Endothelial cell of umbilical vein (primary cell): ENCODE results near the gene RBM5. TPM values are rescaled to one million over a fixed set of nuclear protein-coding genes. Genes with fewer than 3 reads are reported as not detected.

Source experiments
- BruUV-seq: library from RNA; stranded (reverse); fragments of 400-500 nt; replicated peaks from 2 replicates; lab custom pipeline; 2021; lab: Mats Ljungman, UMichigan
- CTCF ChIA-PET: fragments of 300-600, 350-600 bp; sonication (Branson Sonifier 250); formaldehyde crosslinking; loops from one replicate; lab custom pipeline; 2021; ENCODE audit warnings: antibody characterized with exemption, inconsistent platforms; lab: Charles Lee
- POLR2A ChIA-PET: fragments of 300-600, 350-600 bp; sonication (Branson Sonifier 250); formaldehyde crosslinking; loops from one replicate; lab custom pipeline; 2021; ENCODE audit warnings: antibody characterized with exemption, inconsistent platforms; lab: Charles Lee
- DNase-seq: peaks from one replicate; pipeline ENCODE4 v3.0.0-alpha.2; 2011; ENCODE audit warnings: low read depth, low spot score
- FAIRE-seq: peaks from 2 replicates; lab custom pipeline; 2011; peaks lifted over from hg19 to GRCh38; lab: Jason Lieb, UNC
- H2AFZ ChIP-seq: 2 replicates; pipeline ENCODE4 v1.6.0; 2012; ENCODE audit warnings: low read depth, low read length, control low read depth, inconsistent platforms
- H3K27ac ChIP-seq: 2 replicates; pipeline ENCODE4 v1.5.1; 2011; ENCODE audit warnings: low read depth, mild to moderate bottlenecking, control low read depth, low read length, moderate library complexity; ENCODE audit not compliant: insufficient read depth
- H3K27me3 ChIP-seq, 2 experiments: 2 replicates each; pipeline versions ENCODE4 v1.6.0 to v1.6.1; 2011; ENCODE audit warnings: low read length in 2 of 2, mixed read lengths in 1 of 2; ENCODE audit not compliant: control insufficient read depth in 2 of 2, insufficient read depth in 2 of 2
- H3K36me3 ChIP-seq, 2 experiments: 2 replicates in 1 of 2; 3 replicates in 1 of 2; pipeline ENCODE4 v1.5.1; 2011; ENCODE audit warnings: low read length in 2 of 2, mild to moderate bottlenecking in 1 of 2, moderate library complexity in 1 of 2; ENCODE audit not compliant: control insufficient read depth in 2 of 2, insufficient read depth in 2 of 2; ENCODE audit errors: extremely low read depth in 1 of 2
- H3K4me1 ChIP-seq: 3 replicates; pipeline ENCODE4 v1.5.1; 2011; ENCODE audit warnings: mild to moderate bottlenecking, low read length; ENCODE audit not compliant: control insufficient read depth, insufficient read depth; ENCODE audit errors: extremely low read depth
- H3K4me2 ChIP-seq: 2 replicates; pipeline ENCODE4 v1.6.1; 2011; ENCODE audit warnings: low read length, control low read depth, mixed read lengths; ENCODE audit not compliant: insufficient read depth
- H3K4me3 ChIP-seq, 3 experiments: fragments of 200-600 bp in 1 of 3; sonication (generic), shearing (Covaris generic) in 1 of 3; replicated peaks in 1 of 3; 2 replicates each; pipeline ENCODE4 v1.5.1; 2011 to 2016; ENCODE audit warnings: control low read depth in 3 of 3, low read length in 3 of 3, mild to moderate bottlenecking in 2 of 3, inconsistent platforms in 1 of 3, low read depth in 1 of 3, moderate library complexity in 1 of 3; ENCODE audit not compliant: insufficient read depth in 1 of 3
- H3K79me2 ChIP-seq: 2 replicates; pipeline ENCODE4 v1.6.0; 2012; ENCODE audit warnings: low read length, inconsistent platforms; ENCODE audit not compliant: control insufficient read depth, insufficient read depth
- H3K9ac ChIP-seq: replicated peaks from 2 replicates; pipeline ENCODE3; 2011; ENCODE audit warnings: low read length, control low read depth; ENCODE audit not compliant: insufficient read depth; ENCODE audit errors: extremely low read depth
- H3K9me1 ChIP-seq: replicated peaks from 3 replicates; pipeline ENCODE4 v1.6.0; 2011; ENCODE audit warnings: mild to moderate bottlenecking, low read length; ENCODE audit not compliant: control insufficient read depth, insufficient read depth; ENCODE audit errors: extremely low read depth
- H3K9me3 ChIP-seq: replicated peaks from 2 replicates; pipeline ENCODE4 v1.5.1; 2012; ENCODE audit warnings: low read length, inconsistent platforms; ENCODE audit not compliant: control insufficient read depth, insufficient read depth
- H4K20me1 ChIP-seq: replicated peaks from 2 replicates; pipeline ENCODE3; 2011; ENCODE audit warnings: mild to moderate bottlenecking, low read length; ENCODE audit not compliant: control insufficient read depth, insufficient read depth; ENCODE audit errors: extremely low read depth
- FOS ChIP-seq: IDR thresholded peaks from 2 replicates; pipeline ENCODE4 v1.6.1; 2011; ENCODE audit warnings: mild to moderate bottlenecking, low read length, moderate library complexity, borderline replicate concordance; ENCODE audit not compliant: insufficient read depth
- GATA2 ChIP-seq: IDR thresholded peaks from 2 replicates; pipeline ENCODE4 v1.7.0; 2011; ENCODE audit warnings: low read depth, mild to moderate bottlenecking, moderate library complexity, mixed read lengths, low read length; ENCODE audit not compliant: insufficient read length, insufficient read depth
- JUN ChIP-seq: IDR thresholded peaks from 2 replicates; pipeline ENCODE4 v1.6.1; 2011; ENCODE audit warnings: borderline replicate concordance, low read depth; ENCODE audit not compliant: insufficient read length, insufficient read depth
- MYC ChIP-seq: IDR thresholded peaks from one replicate; pipeline ENCODE4 v1.6.1; 2011; ENCODE audit warnings: mild to moderate bottlenecking, low read depth, low read length
- POLR2A ChIP-seq: IDR thresholded peaks from 2 replicates; pipeline ENCODE4 v1.6.1; 2012; ENCODE audit warnings: low read depth, mild to moderate bottlenecking, control low read depth, low read length
- POLR2AphosphoS5 ChIP-seq: IDR thresholded peaks from 2 replicates; pipeline ENCODE4 v1.6.1; 2012; ENCODE audit warnings: low read depth, mild to moderate bottlenecking, control low read depth, low read length, moderate library complexity; ENCODE audit not compliant: insufficient read depth
- dilution Hi-C: fragments of 300-500 bp; cut with MboI; formaldehyde crosslinking; loops from one replicate; pipeline ENCODE4 v1.15.0; 2019; ENCODE audit warnings: low sequenced_read_pairs; ENCODE audit not compliant: extremely low pct_ligation_motif_present
- intact Hi-C: fragments of 100-400 bp; cut with micrococcal nuclease; formaldehyde crosslinking; loops from one replicate; pipeline ENCODE4 v1.10.0; 2022
- polyA plus RNA-seq, 4 experiments: library from polyadenylated mRNA; depleted of rRNA in 3 of 4; stranded (reverse) in 3 of 4; unstranded in 1 of 4; fragments of >200 nt; gene quantifications; 2 replicates each; pipeline versions ENCODE4 v1.2.1 to v1.2.3, GENCODE V29; 2011 to 2012; ENCODE audit warnings: missing spikeins in 1 of 4
- total RNA-seq: library from RNA; stranded (reverse); gene quantifications from 2 replicates; pipeline ENCODE4 v1.2.3, GENCODE V29; 2021
- TF ChIP-seq, protein P1 (sequence below), 2 donors: IDR thresholded peaks; 1 replicate in 1 of 2; 2 replicates in 1 of 2; pipeline ENCODE4 v1.5.1; 2011; ENCODE audit warnings: low read length in 2 of 2, mild to moderate bottlenecking in 2 of 2, moderate library complexity in 2 of 2, control low read depth in 1 of 2, inconsistent platforms in 1 of 2, low read depth in 1 of 2; ENCODE audit not compliant: insufficient read depth in 1 of 2; ENCODE audit errors: extremely low read depth in 1 of 2

Gene RBM5
- total and polyA plus RNA-seq, 2 donors (not counting 3 experiments of a cell fraction or from before 2014, with no cell fraction given): 190 to 218 TPM

DNA sequence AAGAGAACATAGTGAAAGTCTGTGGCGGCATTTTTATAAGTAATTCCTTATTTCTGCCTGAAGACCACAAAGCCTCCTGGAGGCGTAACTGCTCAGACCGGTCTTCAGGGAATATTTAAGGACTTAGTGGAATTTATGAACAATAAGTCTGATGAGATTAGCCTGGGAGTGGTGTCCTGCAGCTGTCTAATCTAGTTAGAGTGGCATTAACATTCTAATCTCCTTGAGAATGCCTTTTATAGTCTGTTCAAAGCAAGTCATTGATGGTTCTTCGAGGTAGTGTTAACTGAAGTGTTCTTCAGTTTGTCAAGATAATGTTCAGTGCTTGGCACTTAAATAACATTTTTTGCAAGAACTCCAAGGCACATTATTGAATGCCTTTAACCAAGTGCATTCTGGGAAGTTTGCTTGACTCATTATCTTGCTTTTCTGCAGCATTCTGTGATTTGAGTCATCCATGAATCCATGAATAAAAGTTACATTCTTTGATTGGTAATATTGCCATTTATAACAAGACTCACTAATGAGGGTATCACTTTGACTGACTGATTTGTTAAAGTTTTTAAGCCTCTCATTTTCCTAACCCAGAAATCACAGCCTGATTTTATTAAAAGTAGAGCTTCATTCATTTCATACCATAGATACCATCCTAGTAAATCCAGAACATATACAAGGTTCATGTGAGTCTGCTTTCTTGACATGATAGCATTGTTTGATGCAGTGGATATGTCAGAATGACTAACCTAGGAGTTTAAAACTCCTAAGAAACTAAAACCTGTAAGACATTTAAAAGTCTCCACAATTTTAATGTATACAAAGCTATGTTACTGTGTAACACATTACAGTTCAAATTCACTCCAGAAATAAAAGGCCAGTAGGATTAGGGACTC lies 12.5 kb downstream of the RBM5 start:
- Histone ChIP-seq H3K9me3 (no peaks in the 10 kb centered on the region), H2AFZ (no peak overlapping the region), H3K9ac (no peak overlapping the region), H3K36me3 (peaks cover 58 to 63% of the 10 kb centered on the region in 2 experiments), H3K27me3 (no peaks in the 10 kb centered on the region), H3K79me2 (peaks cover 8% of the 10 kb centered on the region), H4K20me1 (peaks cover 3% of the 10 kb centered on the region), H3K4me3 (no peak overlapping the region), H3K27ac (no peak overlapping the region), H3K4me1 (no peaks in the 10 kb centered on the region), H3K4me2 (no peak overlapping the region), H3K9me1 (no peaks in the 10 kb centered on the region)
- intact Hi-C loops (no loop called here), dilution Hi-C loops (no loop called here)
- CTCF ChIA-PET: interaction anchor here (1.1 to 1.3 kb wide), 2 partner anchors 11 to 399 kb away, joined by 3 read pairs; no protein-coding TSS in a partner anchor
- no TSS peak for BruUV-seq
- peak; percentile 25 for TF ChIP-seq FOS
- TF ChIP-seq GATA2: no peak
- FAIRE-seq (peak; percentile 35), DNase-seq (no peak)
- POLR2A ChIA-PET: no interaction called here

DNA sequence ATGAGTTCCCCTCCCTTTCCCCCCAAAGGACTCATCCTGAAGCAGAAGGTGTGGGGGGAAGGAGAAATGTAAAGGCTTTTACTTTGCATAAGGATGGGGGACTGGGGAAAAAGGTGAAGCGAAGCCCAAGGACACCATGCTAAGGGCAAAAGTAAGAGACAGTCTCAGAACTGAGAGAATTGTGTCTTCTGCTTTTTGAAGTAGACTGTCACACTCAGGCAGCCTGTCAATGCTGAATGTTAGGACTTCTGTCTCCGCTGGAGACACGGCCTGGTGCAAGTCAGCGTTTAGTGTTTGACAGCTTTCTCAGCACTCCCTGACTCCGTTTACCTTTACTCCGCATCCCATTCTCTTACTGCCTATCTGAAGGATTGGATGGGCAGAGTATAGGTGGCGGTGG lies 13.8 kb downstream of the RBM5 start:
- H3K79me2 ChIP-seq: peaks cover 1% of the 10 kb centered on the region
- FAIRE-seq: no peak
- no peaks in the 10 kb centered on the region for H3K4me1 ChIP-seq
- no peak overlapping the region for H3K27ac ChIP-seq
- no peak for TF ChIP-seq POLR2A
- TF ChIP-seq GATA2: no peak
- TF ChIP-seq JUN: no peak
- no peak for TF ChIP-seq POLR2AphosphoS5
- no peak for TF ChIP-seq FOS
- TF ChIP-seq, protein P1, sequence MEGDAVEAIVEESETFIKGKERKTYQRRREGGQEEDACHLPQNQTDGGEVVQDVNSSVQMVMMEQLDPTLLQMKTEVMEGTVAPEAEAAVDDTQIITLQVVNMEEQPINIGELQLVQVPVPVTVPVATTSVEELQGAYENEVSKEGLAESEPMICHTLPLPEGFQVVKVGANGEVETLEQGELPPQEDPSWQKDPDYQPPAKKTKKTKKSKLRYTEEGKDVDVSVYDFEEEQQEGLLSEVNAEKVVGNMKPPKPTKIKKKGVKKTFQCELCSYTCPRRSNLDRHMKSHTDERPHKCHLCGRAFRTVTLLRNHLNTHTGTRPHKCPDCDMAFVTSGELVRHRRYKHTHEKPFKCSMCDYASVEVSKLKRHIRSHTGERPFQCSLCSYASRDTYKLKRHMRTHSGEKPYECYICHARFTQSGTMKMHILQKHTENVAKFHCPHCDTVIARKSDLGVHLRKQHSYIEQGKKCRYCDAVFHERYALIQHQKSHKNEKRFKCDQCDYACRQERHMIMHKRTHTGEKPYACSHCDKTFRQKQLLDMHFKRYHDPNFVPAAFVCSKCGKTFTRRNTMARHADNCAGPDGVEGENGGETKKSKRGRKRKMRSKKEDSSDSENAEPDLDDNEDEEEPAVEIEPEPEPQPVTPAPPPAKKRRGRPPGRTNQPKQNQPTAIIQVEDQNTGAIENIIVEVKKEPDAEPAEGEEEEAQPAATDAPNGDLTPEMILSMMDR (IDR thresholded peaks at IDR 0.05; ENCODE audit: extremely low read depth in 1 of 2, insufficient read depth in 1 of 2, low read depth in 1 of 2, low read length in 2 of 2): no peak
- TF ChIP-seq MYC: no peak
- no peaks in the 10 kb centered on the region for H3K27me3 ChIP-seq
- H2AFZ ChIP-seq: no peak overlapping the region
- peaks cover 3% of the 10 kb centered on the region for H4K20me1 ChIP-seq
- ChIA-PET POLR2A (no interaction called here), CTCF (interaction anchor here (1.3 kb wide), 1 partner anchor 12 kb away, joined by 3 read pairs; no protein-coding TSS in a partner anchor)
- no peak overlapping the region for H3K4me3 ChIP-seq
- H3K9ac ChIP-seq: no peak overlapping the region
- dilution Hi-C loops: no loop called here
- no peak for DNase-seq
- H3K4me2 ChIP-seq: no peak overlapping the region
- peaks cover 66 to 71% of the 10 kb centered on the region in 2 experiments for H3K36me3 ChIP-seq
- no TSS peak for BruUV-seq
- intact Hi-C loops: no loop called here
- H3K9me1 ChIP-seq: no peaks in the 10 kb centered on the region
- no peaks in the 10 kb centered on the region for H3K9me3 ChIP-seq
